ENCODE measurements around the gene XPO6. TPM values are rescaled to one million over a fixed set of nuclear protein-coding genes. Genes with fewer than 3 reads are reported as not detected.
A peak's percentile ranks its signal among the peaks of the same experiment; 100 is the strongest.

Gene XPO6
- total RNA-seq, 1 experiment from 2014 or later = 124 TPM

DNA sequence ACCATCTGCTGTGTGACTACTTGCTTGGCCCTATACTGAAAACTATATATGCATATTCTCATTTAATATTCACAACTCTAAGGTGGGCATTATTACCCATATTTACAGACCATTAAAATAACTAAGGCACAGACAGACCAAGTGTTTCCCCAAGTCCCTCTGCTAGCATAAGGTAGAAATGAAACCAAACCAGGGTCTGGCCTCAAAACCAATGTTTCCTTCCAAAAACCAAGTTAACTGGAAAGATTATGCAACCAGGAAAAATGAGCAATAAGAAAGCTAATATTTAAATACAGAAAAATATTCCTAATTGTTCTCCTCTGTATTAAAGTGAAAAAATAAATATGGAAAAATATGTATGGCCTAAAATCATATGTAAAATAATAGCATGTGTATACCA, 50.1 kb downstream of the XPO6 start:
- Histone ChIP-seq H2BK20ac (ENCODE audit: low read depth, low read length, poor library complexity, severe bottlenecking) (no peak overlapping the region), H4K91ac (ENCODE audit: insufficient read length, low read depth, low read length) (no peak overlapping the region), H3K4me2 (ENCODE audit: insufficient read depth, insufficient read length, low read length) (no peak overlapping the region), H3K79me2 (ENCODE audit: insufficient read depth, low read length) (0 out of 2 replicates have a peak, but pooled peaks cover 2% of the 10 kb centered on the region), H3K23ac (ENCODE audit: insufficient read length, low read depth, low read length) (no peak overlapping the region), H2AK5ac (ENCODE audit: insufficient read length, low read length) (no peak overlapping the region), H3K27ac (ENCODE audit: insufficient read length, low read depth, low read length) (no peak overlapping the region), H3K27me3 (ENCODE audit: insufficient read depth, low read length) (no peaks in the 10 kb centered on the region), H3K4ac (ENCODE audit: low read depth, low read length) (no peak overlapping the region), H3K18ac (ENCODE audit: insufficient read length, low read depth, low read length) (no peak overlapping the region), H2BK12ac (ENCODE audit: insufficient read length, low read depth, low read length) (no peak overlapping the region), H4K5ac (ENCODE audit: insufficient read length, low read depth, low read length) (no peak overlapping the region), H2AFZ (ENCODE audit: low read length) (no peak overlapping the region), H2BK120ac (ENCODE audit: low read depth, low read length, poor library complexity, severe bottlenecking) (no peak overlapping the region), H2BK15ac (ENCODE audit: low read depth, low read length) (no peak overlapping the region), H3K4me1 (ENCODE audit: insufficient read depth, low read length) (no peaks in the 10 kb centered on the region), H3K23me2 (ENCODE audit: insufficient read length, low read depth, low read length, poor library complexity, severe bottlenecking) (no peaks in the 10 kb centered on the region), H3K14ac (ENCODE audit: insufficient read depth, low read length) (no peak overlapping the region), H4K8ac (replicated peaks; ENCODE audit: insufficient read length, low read depth, low read length) (no peak overlapping the region), H2BK5ac (ENCODE audit: insufficient read length, low read length) (no peak overlapping the region), H3K56ac (ENCODE audit: insufficient read length, low read depth, low read length) (no peak overlapping the region), H3K79me1 (ENCODE audit: insufficient read depth, low read depth, low read length, poor library complexity, severe bottlenecking) (peaks cover 2% of the 10 kb centered on the region), H4K20me1 (ENCODE audit: control insufficient read depth, insufficient read depth, insufficient read length) (no peaks in the 10 kb centered on the region), H3K9me3 (ENCODE audit: control insufficient read depth, low read depth, low read length) (no peaks in the 10 kb centered on the region), H3K9ac (ENCODE audit: extremely low read depth, insufficient read length, low read length) (no peak overlapping the region), H3T11ph (ENCODE audit: low read length) (no peak overlapping the region)
- no peak for DNase-seq
- Mint-ChIP-seq H3K27me3 (ENCODE audit: low read depth) (no peaks in the 10 kb centered on the region), H3K4me3 (no peak overlapping the region), H3K36me3 (ENCODE audit: insufficient read depth in 1 of 3, low read depth in 3 of 3) (peaks cover 5 to 51% (median 27%) of the 10 kb centered on the region in 3 experiments; a peak in 6 of 7 replicates), H3K4me1 (peaks cover 8 to 18% of the 10 kb centered on the region in 2 experiments; a peak in 3 of 4 replicates), H3K27ac (peak overlapping the region in 1 of 3 experiments; percentile 64; a peak in 1 of 7 replicates), H3K9me3 (no peaks in the 10 kb centered on the region)
- TF ChIP-seq, protein P1, sequence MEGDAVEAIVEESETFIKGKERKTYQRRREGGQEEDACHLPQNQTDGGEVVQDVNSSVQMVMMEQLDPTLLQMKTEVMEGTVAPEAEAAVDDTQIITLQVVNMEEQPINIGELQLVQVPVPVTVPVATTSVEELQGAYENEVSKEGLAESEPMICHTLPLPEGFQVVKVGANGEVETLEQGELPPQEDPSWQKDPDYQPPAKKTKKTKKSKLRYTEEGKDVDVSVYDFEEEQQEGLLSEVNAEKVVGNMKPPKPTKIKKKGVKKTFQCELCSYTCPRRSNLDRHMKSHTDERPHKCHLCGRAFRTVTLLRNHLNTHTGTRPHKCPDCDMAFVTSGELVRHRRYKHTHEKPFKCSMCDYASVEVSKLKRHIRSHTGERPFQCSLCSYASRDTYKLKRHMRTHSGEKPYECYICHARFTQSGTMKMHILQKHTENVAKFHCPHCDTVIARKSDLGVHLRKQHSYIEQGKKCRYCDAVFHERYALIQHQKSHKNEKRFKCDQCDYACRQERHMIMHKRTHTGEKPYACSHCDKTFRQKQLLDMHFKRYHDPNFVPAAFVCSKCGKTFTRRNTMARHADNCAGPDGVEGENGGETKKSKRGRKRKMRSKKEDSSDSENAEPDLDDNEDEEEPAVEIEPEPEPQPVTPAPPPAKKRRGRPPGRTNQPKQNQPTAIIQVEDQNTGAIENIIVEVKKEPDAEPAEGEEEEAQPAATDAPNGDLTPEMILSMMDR (conservative IDR thresholded peaks at IDR 0.05) = no peak

All from H9 (cell line).